K562 (cell line): Measurements from ENCODE around the gene RAD23B. TPM values are rescaled to one million over a fixed set of nuclear protein-coding genes. Genes with fewer than 3 reads are reported as not detected.

Source experiments
- AFF4 ChIP-seq: sonication (generic); formaldehyde crosslinking; IDR thresholded peaks from 2 replicates; pipeline ENCODE4 v1.8.0; 2023; ENCODE audit warnings: mild to moderate bottlenecking, missing genetic modification reagents
- BDP1 ChIP-seq: IDR thresholded peaks from 3 replicates; pipeline ENCODE4 v1.6.1; 2011; ENCODE audit not compliant: insufficient read length, insufficient read depth
- MYBL2 ChIP-seq, 2 experiments: fragments of 450-650 bp in 1 of 2; sonication (generic) in 1 of 2; formaldehyde crosslinking in 1 of 2; IDR thresholded peaks; 2 replicates each; pipeline versions ENCODE4 v1.6.1 to v1.8.1; 2017 to 2022; ENCODE audit warnings: borderline replicate concordance in 1 of 2, inconsistent platforms in 1 of 2, low read depth in 1 of 2, mild to moderate bottlenecking in 1 of 2, missing genetic modification reagents in 1 of 2, moderate library complexity in 1 of 2
- REST ChIP-seq, 2 experiments: fragments of 450-650 bp; formaldehyde crosslinking in 1 of 2; IDR thresholded peaks; 2 replicates each; pipeline versions ENCODE4 v1.4.0 to v1.6.1; 2014 to 2020; ENCODE audit warnings: mild to moderate bottlenecking in 2 of 2, borderline replicate concordance in 1 of 2, low read depth in 1 of 2
- ZNF445 ChIP-seq: fragments of 250-450 bp; sonication (Bioruptor Pico); IDR thresholded peaks from 2 replicates; pipeline ENCODE4 v1.4.0; 2020; ENCODE audit warnings: low read depth, mild to moderate bottlenecking, moderate library complexity
- polyA plus RNA-seq, 8 experiments: library from polyadenylated mRNA; depleted of rRNA in 4 of 8; stranded (reverse) in 5 of 8; unstranded in 3 of 8; fragments of >200 nt; fragmentation: Nextera tagmentation in 2 of 8; fragmentation: Illumina TruSeq in 1 of 8; extraction: Ambion mirVana in 2 of 8; extraction: Trizol in 1 of 8; gene quantifications; 2 replicates each; pipeline versions ENCODE4 v1.2.1 to v1.2.3, GENCODE V29; 2011 to 2014; ENCODE audit warnings: inconsistent platforms in 1 of 8, missing spikeins in 1 of 8
- total RNA-seq, 7 experiments: library from RNA; depleted of rRNA in 6 of 7; stranded (reverse); fragments of >200 nt in 6 of 7; fragmentation: Illumina TruSeq in 2 of 7; extraction: Trizol in 2 of 7; gene quantifications; 2 replicates each; pipeline versions ENCODE4 v1.2.1 to v1.2.3, GENCODE V29; 2011 to 2021; ENCODE audit warnings: low replicate concordance in 1 of 7

RAD23B gene
- total and polyA plus RNA-seq, 9 of the 15 experiments (the other 6 are each of a cell fraction or from before 2014, with no cell fraction given), result 14.5 to 184 (median 114) TPM

GRCh38 chr9:107312376-107313050 is 29.4 kb downstream of the RAD23B start (continued):
- TF ChIP-seq ZNF445 (CRISPR knock-in tag), result no peak
- no peak for TF ChIP-seq MYBL2 (IDR thresholded peaks at IDR 0.05; ENCODE audit: low read depth)
- TF ChIP-seq MYBL2 (CRISPR knock-in tag; IDR thresholded peaks at IDR 0.05; ENCODE audit: borderline replicate concordance), result no peak
- TF ChIP-seq REST (IDR thresholded peaks at IDR 0.05; ENCODE audit: borderline replicate concordance), result no peak
- no peak for TF ChIP-seq REST (CRISPR knock-in tag; IDR thresholded peaks at IDR 0.05; ENCODE audit: low read depth)
- no peak for TF ChIP-seq AFF4 (CRISPR knock-in tag)
- TF ChIP-seq BDP1, result no peak
